GM11168 (cell line): ENCODE data around the gene NAALAD2.
"Not testable (repeated sequence)": the region's sequence is repeated elsewhere in the genome, so short reads cannot be mapped to it uniquely, and the experiment has no call there.

Source experiments
- in situ Hi-C: fragments of 300-500 bp; cut with MboI; formaldehyde crosslinking; loops from one replicate; pipeline ENCODE4 v1.12.0; 2022; ENCODE audit warnings: low sequenced_read_pairs; ENCODE audit not compliant: unreplicated experiment

Gene NAALAD2

DNA sequence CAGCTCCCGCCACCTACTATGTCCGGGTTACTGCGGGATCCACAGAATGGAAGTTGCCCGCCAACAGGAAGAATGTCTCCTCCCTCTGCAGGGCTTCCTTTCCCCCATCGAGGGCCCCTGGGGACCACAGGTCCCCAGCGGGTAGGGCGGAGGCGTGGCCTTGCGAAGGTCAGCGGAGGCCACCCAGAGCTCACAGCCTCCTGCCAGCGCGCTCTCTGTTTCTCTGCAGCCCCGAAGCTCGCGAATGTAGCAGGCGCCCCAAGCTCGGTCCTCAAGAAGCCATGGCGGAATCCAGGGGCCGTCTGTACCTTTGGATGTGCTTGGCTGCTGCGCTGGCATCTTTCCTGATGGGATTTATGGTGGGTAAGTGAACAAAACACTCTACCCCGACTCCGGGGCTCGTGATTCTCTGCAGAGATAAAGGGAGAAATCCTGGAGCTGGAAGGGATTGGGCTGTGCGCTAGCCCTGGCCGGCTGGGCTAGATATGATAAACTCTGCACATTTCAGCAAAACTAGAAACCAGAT lies at the start of gene NAALAD2:
Gene NAALAD2 (plus strand): TSS at position 186 of the 526 bp plus-strand sequence. CDS start 96 bp downstream, at position 282.
- in situ Hi-C loops, result no loop called here

DNA sequence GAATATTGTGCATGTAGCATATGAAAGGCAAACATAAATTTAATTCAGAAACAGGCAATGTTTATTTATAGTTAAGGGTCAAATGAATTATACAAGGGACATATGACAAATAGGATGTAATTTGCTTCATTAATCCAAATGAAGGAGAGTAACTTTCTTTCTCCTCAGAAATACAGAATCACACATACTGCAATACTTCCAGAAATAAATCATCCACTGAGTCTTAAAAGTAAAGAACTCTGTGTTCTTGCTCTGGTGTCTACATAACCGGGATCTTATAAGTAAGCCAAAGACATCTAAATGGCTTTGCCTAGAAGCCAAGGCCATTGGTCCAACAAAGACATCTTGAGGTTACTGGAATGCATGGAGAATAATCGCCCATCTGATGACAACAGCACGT lies 48.8 kb upstream of the NAALAD2 start, which contains the start of gene UBTFL1:
Gene UBTFL1 (plus strand): TSS at position 301 of the 400 bp plus-strand sequence. CDS start 0 bp downstream, at position 301.
- in situ Hi-C loops, result loop anchor here (10.0 kb wide), 1 partner anchor 331 kb away; no protein-coding TSS in a partner anchor

DNA sequence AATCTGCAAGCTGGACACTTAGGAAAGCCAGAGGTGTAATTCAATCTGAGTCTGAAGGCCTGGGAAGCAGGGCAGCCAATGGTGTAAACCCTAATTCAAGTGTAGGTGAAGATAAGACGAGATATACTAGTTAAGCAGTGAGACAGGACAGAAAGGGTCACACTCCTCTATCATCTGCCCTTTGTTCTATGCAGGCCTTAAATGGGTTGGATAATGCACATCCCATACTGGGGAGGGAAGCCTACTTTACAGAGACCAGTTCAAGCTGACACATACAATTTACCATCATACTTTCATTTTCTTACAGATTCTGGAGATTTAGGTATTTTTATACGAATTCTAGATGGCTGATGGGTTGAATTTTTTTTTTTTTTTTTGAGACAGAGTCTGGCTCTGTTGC lies 45.7 kb upstream of the NAALAD2 start:
- in situ Hi-C loops, result loop anchor here (10.0 kb wide), 1 partner anchor 334 kb away; no protein-coding TSS in a partner anchor

DNA sequence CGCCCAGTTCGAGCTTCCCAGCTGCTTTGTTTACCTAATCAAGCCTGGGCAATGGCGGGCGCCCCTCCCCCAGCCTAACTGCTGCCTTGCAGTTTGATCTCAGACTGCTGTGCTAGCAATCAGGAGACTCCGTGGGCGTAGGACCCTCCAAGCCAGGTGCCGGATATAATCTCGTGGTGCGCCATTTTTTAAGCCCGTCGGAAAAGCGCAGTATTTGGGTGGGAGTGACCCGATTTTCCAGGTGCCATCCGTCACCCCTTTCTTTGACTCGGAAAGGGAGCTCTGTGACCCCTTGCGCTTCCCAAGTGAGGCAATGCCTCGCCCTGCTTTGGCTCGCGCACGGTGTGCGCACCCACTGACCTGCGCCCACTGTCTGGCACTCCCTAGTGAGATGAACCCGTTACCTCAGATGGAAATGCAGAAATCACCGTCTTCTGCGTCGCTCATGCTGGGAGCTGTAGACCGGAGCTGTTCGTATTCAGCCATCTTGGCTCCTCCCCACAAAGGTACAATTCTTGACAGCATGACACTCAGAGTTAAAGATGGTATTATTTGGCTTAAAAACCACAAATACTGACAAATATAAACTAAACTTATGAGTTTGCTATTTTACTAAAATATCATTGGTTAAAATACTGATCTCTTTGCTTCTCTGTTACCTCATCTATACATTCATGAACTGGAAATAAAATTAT lies 39.1 kb upstream of the NAALAD2 start:
- in situ Hi-C loops, result not testable (repeated sequence)

DNA sequence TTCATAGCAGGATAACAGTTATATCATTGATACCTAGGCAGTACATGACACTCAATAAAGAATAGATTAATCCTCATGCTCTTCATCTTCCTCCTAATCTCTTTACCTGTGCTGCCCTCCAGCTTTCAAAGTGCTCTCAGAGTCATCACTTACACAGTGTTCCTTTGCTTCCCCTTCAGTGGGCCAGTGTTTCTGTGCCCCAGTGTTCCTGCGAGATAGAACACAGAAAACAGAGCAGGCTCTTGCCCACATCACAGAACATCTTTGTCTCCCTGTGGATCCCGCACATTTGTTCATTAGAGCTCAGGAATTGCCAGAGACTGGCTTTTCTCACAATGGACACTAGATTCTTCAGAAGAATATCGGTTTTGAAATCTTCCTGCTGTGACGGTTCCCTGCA lies 36.2 kb upstream of the NAALAD2 start:
- in situ Hi-C loops, result not testable (repeated sequence)

DNA sequence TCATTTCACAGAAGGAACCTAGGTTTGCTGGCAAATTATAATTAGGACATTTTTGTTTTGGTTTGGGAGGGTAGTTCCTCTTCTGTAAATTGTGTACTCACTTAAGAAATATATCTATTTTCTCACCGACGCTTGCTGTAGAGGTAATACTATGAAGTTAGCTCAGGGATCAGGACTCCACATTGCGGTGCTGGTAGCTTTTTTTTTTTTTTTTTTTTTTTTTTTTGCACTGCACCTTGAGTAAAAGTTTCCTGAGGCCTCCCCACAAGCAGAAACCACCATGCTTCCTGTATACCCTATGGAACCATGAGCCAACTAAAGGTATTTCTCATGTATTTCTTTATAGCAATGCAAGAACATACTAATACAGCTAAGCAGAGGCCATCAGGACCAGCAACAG lies 34.0 kb upstream of the NAALAD2 start:
- in situ Hi-C loops, result no loop called here

DNA sequence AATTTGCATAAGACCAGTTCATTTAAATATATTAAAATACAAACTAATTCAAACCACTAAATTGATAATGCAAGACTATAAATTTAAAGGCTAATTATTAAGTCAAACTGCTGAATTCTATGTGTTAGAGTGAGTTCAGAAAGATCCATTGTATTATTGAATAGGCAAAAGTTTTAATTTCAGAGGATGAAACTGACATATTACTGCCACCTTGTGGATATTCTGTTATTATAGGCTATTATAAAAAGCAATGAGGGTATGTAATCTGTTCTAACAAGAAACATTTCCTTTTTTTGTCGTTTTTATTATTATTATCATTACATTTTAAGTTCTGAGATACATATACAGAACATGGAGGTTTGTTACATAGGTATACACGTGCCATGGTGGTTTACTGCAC lies 20.9 kb upstream of the NAALAD2 start:
- in situ Hi-C loops, result no loop called here

DNA sequence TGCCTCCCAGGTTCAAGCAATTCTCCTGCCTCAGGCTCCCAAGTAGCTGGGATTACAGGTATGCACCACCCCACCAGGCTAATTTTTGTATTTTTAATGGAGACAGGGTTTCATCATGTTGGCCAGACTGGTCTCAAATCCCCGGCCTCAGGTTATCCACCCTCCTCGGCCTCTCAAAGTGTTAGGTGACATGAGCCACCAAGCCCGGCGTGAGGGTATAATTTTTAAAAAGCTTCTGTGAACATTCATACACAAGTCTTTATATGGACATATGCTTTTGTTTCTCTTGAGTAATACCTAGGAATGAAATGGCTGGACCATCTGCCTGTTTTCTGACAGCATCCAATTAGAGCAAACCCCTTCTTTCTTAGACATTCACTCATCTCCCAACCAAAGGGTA lies 14.3 kb upstream of the NAALAD2 start:
- in situ Hi-C loops, result no loop called here

DNA sequence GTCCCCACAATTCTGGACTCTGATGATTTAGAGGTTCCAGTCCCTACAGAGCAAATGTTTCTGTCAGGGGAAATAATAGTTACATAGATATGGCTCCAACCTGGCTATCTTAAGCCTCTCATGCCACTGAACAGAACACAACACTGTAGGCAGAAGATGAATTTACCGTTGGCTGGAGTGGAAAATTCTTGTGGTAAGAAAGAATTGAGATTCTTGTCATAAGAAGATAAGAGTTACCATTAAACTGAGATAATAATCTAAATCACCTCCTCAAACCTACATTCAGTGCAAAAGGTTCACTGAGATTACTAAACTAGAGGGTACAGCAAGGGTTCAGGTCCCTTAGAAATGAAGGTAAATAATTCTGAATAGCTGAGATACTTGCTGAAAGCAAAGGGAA lies 10.1 kb upstream of the NAALAD2 start:
- in situ Hi-C loops, result no loop called here

DNA sequence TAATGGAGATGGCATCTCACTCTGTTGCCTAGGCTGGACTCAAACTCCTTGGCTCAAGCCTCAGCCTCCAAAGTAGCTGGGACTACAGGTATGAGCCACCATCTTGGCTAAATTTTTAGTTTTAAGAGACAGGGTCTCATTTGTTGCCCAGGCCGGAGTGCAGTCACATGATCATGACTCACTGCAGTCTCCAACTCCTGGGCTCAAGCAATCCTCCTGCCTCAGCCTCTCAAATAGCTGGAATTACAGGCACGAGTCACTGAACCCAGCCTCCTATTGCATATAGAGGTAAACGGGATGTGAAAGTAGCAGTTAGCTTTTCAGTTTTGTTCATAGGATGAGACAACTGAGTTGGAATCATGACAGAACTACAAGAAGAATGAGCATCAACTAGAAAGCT lies 9.5 kb upstream of the NAALAD2 start:
- in situ Hi-C loops, result no loop called here

DNA sequence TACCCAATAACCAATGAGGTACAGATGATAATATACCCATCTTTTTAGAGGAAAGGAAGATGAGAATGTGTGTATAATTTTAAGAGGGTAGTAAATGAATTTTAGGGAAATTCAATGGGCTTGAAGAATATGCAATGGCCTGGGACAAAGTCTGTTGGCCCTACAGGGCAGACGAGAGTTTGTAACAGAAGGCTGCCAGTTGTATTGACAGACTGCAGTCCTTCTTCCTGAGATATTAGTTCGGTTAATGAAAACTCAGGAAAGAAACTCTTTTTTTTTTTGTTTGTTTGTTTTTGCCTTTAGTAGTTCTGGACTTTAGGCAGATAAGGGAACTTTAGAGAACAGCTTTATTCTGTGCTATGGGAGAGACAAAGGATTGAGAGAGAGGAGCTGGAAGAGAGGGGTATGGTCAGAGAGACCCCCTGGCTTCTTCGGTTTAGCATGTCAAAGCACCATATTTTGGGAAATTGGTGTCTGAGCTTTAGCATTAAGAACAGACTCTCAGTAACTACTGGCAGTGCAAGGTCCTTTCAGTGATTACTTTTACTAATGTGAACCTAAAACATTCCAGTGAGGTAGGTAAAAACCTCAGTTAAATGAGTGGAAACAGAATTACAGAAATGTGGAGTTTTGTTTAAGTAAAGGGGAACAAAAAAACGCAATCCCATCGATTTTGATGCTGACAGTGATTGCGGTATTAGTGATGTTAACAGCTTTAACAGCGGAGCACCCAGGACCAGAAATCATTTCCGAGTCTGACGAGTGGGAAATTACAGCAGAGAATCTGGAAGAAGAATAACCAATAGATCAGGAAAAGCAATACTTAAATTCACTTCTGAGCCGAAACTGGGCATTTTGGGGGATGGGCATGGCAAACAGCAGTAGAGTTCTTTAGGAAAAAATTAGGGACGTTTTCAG lies 644 bp upstream of the NAALAD2 start:
- in situ Hi-C loops, result no loop called here

DNA sequence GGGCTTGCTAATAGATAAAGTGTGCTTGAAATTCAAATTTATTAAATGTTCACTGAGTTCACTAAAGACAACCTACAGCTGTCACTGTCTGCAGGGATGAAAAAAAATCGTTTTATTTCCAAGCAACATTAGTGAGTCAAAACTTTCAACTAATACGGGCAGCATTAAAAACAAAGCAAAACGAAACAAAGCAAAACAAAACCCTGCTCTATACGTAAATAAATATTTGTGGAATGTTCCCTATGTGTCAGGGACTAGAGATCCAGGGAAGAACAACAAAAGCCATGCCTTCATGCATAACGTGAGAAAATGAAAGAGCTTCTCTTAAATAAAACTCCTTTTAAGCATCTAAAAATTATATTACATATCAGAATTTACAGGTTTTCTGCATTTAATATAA lies 553 bp downstream of the NAALAD2 start:
- in situ Hi-C loops, result no loop called here

DNA sequence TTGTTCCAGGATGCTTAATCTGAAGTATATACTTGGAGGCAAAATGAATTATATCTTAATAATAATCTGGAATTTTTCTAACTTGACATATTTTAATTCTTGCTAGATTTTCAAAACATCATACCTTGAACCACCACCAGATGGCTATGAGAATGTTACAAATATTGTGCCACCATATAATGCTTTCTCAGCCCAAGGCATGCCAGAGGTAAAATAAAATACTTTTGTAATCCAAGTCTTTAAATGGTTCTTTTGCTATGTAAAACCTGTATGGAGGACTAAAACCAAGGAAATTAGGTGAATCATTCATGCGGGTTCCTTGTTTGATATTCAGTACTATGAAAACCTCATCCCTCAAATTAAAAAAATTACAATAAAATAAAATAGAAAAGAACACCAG lies 14.4 kb downstream of the NAALAD2 start:
- in situ Hi-C loops, result no loop called here

DNA sequence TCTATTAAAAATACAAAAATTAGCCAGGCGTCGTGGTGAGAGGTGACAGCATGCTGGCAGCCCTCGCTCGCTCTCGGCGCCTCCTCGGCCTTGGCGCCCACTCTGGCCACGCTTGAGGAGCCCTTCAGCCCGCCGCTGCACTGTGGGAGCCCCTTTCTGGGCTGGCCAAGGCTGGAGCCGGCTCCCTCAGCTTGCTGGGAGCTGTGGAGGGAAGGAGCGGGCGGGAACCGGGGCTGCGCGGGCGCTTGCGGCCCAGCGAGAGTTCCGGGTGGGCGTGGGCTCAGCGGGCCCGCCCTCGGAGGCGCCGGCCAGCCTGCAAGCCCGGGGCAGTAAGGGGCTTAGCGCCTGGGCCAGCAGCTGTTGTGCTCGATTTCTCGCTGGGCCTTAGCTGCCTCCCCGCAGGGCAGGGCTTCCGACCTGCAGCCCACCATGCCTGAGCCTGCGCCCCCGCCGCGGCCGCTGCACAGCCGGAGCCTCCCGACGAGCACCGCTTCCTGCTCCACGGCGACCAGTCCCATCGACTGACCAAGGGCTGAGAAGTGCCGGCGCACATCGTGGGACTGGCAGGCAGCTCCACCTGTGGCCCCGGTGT lies 32.6 kb downstream of the NAALAD2 start:
- in situ Hi-C loops, result not testable (repeated sequence)

DNA sequence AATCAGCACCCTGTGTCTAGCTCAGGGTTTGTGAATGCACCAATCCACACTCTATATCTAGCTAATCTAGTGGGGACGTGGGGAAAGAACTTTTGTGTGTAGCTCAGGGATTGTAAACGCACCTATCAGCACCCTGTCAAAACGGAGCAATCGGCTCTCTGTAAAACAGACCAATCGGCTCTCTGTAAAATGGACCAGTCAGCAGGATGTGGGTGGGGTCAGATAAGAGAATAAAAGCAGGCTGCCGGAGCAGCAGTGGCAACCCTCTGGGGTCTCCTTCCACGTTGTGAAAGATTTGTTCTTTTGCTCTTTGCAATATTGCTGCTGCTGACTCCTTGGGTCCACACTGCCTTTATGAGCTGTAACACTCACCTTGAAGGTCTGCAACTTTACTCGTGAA lies 33.2 kb downstream of the NAALAD2 start:
- in situ Hi-C loops, result not testable (repeated sequence)

DNA sequence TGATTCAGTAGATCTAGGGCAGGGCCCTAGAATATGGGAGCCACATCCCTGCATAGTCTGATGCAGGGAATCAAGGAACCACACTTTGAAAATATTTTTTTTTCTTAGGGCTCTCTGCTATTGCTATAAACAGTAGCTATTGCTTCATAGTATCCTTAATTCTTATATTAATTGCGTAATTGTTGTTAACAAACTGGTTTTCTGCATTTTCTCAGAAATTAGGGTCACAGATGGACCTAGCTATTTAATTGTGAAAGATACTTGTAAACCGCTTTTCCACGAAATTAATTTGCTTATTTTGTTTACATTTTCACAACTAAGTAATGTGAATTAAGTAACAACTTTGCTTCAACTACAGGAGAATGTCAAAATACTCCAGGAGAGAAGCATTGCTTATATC lies 34.1 kb downstream of the NAALAD2 start:
- in situ Hi-C loops, result no loop called here

DNA sequence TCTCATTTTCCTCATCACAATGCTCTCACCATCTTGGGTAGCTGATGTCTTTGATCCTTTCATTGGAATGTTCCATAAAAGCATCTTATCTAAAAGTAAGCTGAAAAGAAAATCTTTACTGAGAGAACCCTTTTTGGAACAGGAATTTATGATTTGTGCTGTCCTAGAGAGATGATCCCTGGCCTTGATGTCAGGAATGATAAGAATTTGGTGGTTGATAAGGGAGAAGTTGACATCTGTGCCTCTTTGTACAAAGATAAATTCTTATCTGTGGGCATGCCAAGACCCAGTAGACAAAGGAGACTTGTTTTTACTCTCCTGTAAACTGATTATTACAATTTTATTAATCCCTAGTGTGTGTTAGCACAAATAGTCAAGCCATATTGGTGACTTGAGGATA lies 36.9 kb downstream of the NAALAD2 start:
- in situ Hi-C loops, result no loop called here

DNA sequence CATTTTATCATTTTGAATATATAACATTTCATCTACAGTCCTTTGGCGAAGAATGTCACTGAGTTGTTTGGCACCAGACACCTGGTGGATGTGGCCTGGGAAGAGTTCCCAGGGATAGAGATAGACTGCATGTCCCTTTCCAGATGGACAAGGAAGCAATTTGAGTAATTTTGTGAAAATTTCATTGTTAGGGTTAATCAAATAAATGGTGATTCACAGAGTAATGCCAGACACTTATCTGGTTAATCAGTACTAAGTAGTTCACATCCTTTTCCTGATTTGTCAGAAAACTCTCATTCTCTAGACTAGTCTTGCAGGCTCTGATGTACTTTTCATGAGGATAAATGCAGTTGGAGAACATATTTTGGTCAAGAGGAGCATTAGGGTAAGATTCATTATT lies 41.6 kb downstream of the NAALAD2 start:
- in situ Hi-C loops, result no loop called here

DNA sequence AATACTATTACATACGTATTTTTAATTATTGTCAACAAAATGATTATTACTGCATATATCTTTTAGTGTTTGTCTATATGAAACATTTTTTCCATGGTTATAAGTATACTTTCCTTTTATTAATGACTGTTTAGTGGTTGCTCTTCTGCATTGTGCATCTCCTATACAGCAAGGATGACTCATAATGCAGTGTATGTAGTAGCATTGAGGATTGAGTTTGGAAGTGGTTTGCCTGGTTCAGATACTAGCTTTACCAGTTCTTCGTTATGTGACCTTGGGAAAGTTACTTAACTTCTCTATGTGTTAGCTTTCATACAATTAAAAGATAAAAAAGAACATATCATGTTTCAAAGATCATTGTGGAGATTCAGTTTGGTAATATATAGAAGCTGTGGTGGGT lies 44.3 kb downstream of the NAALAD2 start:
- in situ Hi-C loops, result no loop called here

DNA sequence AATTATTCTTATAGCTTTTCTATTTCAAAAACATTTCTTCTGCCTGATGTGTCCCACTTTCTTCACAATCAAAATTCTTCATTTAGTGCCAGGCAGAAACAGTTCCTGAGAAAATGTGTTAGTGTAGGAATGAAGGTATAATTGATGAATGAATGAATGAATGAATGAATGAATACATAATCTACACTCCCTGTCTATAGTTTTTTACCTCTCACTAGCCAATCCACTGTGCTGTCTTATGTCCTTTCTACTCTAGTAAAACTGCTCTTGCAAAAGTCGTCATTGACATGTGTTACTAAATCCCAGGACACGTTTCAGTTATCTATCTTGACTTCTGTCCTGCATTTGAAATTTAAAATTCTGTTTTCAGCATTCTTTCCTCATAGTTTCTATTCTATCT lies 45.5 kb downstream of the NAALAD2 start:
- in situ Hi-C loops, result no loop called here

DNA sequence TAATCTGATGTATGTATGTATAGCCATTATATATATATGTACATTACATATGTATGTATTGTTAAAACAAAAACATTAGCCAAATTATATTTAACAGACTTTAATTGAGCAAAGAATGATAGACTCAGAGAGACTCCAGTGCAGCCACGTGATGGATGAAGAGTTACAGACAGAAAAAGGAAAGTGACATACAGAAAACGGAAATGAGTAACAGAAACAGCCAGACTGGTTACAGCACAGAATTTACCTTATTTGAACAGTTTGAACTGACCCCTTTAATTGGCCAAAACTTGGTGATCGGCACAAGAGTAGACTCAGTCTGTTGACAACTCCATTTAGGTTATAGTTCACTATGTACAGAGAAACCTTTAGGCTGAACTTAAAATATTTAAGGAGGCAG lies 53.4 kb downstream of the NAALAD2 start:
- in situ Hi-C loops, result no loop called here
